SK-N-SH treated with all-trans-retinoic acid at 6 μM for 48 hours (cell line): ENCODE data around the gene EIF3I.

Experiments used
- ZFP3 ChIP-seq: fragments of 250-450 bp; sonication (Bioruptor Pico); IDR thresholded peaks from 2 replicates; pipeline ENCODE4 v1.5.0; 2020; ENCODE audit warnings: mild to moderate bottlenecking, moderate library complexity
- ZNF70 ChIP-seq: fragments of 450-650 bp; formaldehyde crosslinking; IDR thresholded peaks from 2 replicates; pipeline ENCODE4 v1.5.0; 2020; ENCODE audit warnings: mild to moderate bottlenecking, moderate library complexity
- ZNF8 ChIP-seq: fragments of 450-650 bp; formaldehyde crosslinking; IDR thresholded peaks from 2 replicates; pipeline ENCODE4 v1.5.0; 2020; ENCODE audit warnings: mild to moderate bottlenecking, moderate library complexity
- TF ChIP-seq, protein P1 (sequence below): fragments of 250-450 bp; sonication (Bioruptor Pico); IDR thresholded peaks from 2 replicates; pipeline ENCODE4 v1.5.0; 2020; ENCODE audit warnings: mild to moderate bottlenecking, moderate library complexity

DNA sequence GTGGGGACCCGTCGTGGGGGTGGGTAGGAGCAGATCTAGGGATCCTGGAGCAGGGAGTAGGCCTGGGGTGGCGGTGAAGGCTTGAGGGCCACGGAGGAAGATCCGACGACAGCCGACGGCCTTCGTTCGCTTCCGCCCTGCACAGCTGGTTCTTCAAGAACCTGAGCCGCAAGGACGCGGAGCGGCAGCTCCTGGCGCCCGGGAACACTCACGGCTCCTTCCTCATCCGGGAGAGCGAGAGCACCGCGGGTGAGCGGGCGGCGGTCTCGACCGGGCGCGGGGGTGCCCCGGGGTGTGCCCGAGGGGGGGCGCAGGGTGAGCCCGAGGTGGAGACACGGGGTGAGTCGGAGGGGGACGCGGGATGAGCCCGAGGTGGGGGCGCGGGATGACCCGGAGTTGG is 53.2 kb downstream of the EIF3I start:
- TF ChIP-seq ZNF8 (CRISPR knock-in tag) (no peak), ZFP3 (no peak), ZNF70 (CRISPR knock-in tag) (no peak)
- TF ChIP-seq, protein P1, sequence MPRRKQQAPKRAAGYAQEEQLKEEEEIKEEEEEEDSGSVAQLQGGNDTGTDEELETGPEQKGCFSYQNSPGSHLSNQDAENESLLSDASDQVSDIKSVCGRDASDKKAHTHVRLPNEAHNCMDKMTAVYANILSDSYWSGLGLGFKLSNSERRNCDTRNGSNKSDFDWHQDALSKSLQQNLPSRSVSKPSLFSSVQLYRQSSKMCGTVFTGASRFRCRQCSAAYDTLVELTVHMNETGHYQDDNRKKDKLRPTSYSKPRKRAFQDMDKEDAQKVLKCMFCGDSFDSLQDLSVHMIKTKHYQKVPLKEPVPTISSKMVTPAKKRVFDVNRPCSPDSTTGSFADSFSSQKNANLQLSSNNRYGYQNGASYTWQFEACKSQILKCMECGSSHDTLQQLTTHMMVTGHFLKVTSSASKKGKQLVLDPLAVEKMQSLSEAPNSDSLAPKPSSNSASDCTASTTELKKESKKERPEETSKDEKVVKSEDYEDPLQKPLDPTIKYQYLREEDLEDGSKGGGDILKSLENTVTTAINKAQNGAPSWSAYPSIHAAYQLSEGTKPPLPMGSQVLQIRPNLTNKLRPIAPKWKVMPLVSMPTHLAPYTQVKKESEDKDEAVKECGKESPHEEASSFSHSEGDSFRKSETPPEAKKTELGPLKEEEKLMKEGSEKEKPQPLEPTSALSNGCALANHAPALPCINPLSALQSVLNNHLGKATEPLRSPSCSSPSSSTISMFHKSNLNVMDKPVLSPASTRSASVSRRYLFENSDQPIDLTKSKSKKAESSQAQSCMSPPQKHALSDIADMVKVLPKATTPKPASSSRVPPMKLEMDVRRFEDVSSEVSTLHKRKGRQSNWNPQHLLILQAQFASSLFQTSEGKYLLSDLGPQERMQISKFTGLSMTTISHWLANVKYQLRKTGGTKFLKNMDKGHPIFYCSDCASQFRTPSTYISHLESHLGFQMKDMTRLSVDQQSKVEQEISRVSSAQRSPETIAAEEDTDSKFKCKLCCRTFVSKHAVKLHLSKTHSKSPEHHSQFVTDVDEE = no peak
